Activated CD4-positive, alpha-beta T cell treated with anti-CD3 and anti-CD28 coated beads for 48 hours (primary cell): ENCODE data around the gene JAGN1.
"Not testable (repeated sequence)": the region's sequence is repeated elsewhere in the genome, so short reads cannot be mapped to it uniquely, and the experiment has no call there.

ENCODE experiments used
- DNase-seq: peaks from one replicate; pipeline ENCODE4 v3.0.0-alpha.2; 2020

Gene JAGN1

DNA sequence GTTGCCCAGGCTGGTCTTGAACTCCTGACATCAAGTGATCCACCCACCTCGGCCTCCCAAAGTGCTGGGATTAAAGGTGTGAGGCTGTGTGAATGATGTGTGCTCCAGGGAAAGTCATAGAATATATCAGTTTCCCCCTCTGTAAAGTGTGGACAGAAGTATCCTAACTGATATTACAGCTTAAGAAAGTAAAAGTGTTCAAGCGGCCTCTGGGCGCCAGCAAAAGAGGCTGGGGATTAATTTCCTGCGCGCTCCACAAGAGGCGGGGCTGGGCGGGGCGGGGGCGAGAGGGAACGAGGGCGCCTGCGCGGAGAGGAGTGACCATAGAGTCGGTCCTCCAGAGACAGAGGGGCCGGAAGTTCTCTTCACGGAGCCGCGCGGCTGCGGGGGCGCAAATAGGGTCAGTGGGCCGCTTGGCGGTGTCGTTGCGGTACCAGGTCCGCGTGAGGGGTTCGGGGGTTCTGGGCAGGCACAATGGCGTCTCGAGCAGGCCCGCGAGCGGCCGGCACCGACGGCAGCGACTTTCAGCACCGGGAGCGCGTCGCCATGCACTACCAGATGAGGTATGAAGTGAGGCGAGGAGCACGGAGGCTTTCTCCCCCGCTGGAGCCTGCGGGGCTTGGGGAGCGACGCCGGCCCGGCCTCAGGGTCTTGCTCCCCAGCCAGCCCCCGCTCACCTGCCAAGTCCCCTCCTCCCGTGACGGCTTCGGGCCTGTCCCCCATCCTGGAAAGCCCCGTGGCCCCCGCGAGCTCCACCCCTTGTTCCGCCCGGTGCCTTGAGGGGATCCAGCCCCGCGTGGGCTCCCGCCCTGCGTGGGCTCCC is at the start of gene JAGN1:
JAGN1 (plus strand) TSS at position 362 of the 823 bp plus-strand sequence; CDS start at position 475, 113 bp downstream.
- DNase-seq, result peak; percentile 94

DNA sequence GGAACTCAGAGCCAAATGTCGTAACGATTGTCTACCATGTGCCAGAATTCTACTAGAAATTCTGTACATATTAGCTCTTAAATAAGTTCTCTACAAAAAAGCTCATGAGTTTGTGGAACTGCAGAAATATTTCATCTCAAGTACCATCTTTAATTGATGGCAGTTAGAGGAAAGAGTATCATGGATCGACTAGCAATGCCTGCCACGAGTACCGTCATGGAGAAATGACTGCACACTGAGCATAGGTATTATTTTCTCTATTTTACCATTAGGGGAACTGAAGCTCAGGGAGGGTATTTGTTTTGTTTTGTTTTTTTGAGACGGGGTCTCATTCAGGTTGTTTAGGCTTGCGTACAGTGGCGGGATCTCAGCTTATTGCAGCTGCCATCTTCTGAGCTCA is 49.4 kb upstream of the JAGN1 start:
- no peak for DNase-seq

DNA sequence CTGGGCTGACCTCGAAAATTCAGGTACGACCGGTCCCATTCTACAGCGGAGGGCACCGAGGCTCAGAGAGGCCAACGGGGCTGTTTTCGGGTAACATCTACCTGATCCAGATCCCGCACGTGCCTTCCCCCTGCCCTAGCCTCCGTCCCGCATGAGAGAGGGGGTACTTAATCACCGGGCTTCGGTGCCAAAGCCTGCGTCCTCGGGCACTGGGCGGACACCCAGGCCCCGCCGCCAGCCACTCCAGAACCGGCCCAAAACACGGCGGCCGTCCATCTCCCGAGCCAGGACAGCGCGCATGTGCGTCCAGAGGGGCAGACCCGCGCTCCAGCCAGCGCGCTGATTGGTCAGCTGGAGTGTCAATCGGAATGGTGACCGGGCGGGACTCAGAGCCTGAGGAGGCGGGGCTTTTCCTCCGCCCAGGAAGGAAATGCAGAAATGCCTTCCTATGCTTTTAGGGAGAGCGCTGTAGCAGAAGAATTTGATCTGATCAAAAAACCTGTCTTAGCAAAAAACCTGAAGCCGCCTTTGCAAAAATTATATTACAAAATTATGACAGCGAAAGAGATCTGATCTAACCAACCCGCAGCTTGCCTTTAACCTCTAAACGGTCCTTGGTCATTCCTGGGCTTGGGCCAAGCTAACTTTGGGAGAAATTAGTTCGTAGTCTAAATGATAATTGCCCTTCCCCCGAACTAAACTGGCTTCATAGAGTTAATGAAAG is 46.5 kb upstream of the JAGN1 start, which contains the start of gene RPUSD3:
RPUSD3 (minus strand) TSS at position 294 of the 724 bp plus-strand sequence; CDS start at position 276, 18 bp downstream.
- peak; percentile 97 for DNase-seq

DNA sequence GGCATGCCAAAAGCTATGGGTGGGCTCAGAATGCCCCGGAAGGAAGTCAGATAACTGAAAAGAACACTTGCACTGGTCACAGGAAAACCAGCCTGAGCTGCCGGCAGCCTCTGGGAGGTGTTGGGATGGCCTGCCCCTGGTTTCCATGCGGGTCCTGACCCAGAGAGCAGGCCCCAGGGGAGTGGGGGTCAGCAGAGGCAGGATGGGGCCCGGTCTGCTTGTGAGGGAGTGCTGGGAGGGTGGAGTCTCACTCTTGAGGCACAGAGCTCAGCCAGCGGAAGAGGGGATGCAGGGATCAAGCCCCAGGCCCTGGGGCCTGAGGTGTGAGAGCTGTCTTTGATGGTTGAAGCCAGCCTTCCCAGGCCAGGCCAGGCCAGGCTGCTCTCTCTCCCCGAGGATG is 44.2 kb upstream of the JAGN1 start:
- no peak for DNase-seq

DNA sequence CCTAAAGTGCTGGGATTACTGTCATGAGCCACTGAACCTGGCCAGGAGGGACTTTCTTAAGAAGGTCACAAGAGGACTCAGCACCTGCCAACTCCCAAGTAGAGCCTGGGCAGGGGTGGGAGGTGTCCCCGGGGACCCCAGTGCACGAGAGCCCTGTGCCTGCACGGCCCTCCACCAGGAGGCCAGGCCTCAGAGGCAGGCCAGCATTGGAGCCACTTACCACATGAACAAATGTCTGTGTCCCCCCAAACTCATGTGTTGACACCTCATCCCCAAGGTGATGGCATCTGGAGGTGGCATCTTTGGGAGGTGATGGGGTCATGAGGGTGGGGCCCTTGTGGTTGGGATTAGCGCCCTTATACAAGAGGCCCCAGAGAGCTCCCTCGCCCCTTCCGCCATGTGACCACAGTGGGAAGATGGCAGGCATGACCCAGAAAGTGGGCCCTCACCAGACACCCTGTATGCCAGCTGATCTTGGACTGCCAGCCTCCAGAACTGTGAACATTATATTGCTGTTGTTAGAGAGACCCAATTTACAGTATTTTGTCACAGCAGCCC is 43.4 kb upstream of the JAGN1 start:
- no peak for DNase-seq

DNA sequence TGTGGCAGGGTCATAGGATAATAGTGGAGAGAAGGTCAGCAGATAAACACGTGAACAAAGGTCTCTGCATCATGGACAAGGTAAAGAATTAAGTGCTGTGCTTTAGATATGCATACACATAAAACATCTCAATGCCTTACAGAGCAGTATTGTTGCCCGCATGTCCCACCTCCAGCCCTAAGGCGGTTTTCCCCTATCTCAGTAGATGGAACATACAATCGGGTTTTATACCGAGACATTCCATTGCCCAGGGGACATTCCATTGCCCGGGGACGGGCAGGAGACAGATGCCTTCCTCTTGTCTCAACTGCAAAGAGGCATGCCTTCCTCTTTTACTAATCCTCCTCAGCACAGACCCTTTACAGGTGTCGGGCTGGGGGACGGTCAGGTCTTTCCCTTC is 42.5 kb upstream of the JAGN1 start:
- DNase-seq, result not testable (repeated sequence)

DNA sequence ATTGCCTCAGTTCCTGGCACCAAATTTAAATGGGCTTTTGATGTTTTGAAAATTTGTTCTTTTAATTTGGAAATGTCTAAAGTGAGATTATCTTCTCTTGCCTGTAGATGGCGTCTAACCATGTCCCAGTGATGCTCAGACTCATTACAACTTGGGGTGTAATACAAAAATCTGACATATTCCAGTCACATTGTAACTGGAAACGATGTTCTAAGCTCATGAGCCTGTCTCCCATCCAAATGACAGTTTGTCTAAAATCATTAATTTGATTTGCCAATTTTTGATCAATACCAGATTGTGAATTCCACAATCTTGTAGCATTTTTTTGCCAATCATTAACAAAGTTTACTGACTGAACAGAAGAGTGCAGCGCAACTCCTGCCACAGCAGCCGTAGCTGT is 41.5 kb upstream of the JAGN1 start:
- DNase-seq, result not testable (repeated sequence)

DNA sequence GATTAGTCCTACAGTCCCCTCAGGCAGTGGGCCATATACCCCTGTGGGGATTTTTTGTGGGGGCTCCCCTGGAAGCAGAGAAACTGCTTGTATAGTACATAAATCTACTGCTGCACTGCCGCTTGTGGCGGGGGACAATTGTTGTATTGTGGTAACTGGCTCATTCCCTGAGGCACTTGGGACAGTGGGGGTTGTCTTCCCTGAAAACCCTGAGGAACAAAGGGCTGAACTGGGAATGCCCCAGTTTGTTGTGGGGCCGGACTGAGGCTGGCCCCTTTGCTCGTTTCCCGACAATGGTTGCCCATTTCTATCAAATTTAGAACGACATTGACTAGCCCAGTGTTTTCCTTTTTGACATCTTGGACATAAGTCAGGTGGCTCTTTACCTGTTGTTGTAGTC is 39.0 kb upstream of the JAGN1 start:
- not testable (repeated sequence) for DNase-seq

DNA sequence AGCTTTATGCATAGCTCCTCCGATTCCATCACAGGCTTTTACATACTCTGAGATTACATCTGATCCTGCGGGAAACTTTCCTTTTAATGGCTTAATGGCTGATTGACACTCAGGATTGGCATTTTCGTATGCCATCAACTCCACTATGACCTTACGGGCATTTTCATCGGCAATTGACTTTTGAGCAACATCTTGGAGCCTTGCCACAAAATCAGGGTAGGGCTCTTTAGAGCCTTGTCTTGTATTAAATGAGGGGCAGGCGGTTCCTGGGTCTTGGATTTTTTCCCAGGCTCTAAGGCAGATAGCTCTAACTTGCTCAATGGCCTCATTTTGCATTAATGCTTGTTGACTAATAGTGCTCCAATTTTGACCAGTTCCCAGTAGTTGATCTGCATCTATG is 38.5 kb upstream of the JAGN1 start:
- DNase-seq, result not testable (repeated sequence)

DNA sequence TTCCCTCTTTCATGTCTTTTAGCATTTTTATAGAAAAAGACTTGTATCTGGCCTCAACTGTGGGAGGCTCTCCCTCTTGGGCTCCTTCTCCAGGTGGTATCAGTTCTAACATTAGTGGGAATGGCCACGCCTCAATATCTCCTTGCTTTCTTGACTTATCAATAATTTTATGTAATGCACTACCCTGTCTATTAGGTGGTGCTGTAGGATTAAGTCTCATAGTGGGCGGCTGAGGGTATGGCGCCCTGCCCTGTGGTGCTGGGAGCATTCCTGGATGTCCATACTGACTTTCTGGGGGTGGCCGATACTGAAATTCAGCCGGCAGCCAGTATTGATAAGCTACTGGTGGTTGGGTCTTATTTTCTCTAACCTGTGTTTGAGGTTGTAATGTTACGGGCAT is 37.9 kb upstream of the JAGN1 start:
- DNase-seq, result no peak

DNA sequence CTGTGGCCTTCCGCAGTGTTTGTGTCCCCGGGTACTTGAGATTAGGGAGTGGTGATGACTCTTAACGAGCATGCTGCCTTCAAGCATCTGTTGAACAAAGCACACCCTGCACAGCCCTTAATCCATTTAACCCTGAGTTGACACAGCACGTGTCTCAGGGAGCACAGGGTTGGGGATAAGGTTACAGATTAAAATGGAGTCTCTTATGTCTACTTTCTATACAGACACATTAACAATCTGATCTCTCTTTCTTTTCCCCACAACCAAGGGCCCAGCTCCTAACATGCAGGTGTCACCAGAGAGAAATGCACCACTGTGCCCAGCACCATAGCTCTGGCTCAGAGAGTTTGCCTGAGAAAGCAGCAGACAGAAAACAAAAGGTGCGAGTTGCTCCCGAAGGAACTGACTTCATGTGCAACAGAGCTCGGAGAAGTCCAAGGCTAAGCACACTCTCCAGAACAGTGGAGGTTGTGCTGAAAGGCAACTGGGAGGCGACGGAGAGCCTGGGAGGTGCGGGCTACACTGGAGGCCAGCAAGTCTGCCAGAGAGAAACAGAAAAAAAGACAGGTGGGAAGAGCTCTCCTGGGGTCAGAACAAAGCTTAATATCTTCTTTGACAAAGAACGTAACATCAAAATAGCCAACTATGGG is 36.0 kb upstream of the JAGN1 start:
- not testable (repeated sequence) for DNase-seq

DNA sequence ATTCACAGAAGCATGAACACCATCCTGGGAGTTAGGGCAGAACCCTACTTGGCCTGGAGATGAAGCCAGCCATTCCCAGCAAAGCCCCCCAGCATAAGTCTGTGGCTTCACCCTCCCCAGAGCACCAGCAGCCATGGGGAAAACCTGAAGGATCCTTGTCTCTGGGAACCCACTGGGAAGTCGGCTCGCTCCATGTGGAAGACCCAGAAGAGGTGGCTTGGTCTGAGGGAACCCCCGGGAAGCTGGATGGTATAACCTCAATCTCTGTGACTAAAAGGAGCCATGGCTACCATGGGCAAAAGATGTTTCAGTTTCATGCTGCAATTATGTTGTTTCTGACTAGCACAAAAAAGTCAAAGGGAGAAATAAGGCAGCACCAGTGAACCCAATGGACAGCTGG is 34.8 kb upstream of the JAGN1 start:
- no peak for DNase-seq

DNA sequence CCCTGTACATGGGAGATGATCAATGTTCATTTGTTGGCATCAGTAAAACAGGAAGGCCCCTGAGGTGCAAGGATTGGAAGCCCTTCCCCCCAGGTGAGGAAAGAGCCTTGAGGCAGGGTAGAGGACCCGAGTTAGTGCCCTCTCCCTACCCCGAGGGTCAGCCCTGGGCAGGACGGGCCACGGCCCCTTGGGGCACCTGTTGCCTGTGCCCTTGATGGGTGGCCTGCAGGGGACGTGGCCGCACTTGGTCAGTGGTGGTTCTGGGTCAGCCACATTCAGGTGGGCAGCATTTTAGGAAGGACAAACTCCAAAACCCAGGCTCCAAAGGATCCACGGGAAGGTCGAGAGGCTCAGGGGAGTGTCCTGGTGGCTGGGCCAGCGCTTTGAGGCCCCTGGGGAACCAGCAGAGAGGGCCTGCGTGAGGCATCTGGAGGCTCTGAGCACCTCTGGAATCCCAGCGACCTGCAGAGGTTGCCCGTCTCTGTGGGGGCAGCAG is 30.8 kb upstream of the JAGN1 start:
- DNase-seq, result no peak

DNA sequence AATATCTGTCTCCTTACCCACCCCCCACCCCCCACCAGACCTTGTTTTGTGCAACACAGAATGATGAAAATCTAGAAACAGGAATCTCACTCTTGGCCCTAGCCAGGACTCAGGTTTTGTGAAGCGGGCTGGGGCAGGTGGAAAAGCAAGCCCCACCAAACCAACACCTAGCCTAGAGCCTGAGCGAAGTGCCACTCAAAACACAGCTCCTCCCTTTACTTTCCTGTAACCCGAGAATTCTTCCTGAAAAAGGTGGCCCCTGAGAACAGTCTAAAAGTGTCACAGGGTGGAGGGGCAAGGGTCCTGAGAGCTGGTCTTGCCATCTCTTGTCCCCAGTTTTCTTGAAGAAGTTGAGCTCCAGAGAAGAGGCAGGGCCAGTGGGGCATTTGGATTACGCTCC is 29.2 kb upstream of the JAGN1 start:
- no peak for DNase-seq

DNA sequence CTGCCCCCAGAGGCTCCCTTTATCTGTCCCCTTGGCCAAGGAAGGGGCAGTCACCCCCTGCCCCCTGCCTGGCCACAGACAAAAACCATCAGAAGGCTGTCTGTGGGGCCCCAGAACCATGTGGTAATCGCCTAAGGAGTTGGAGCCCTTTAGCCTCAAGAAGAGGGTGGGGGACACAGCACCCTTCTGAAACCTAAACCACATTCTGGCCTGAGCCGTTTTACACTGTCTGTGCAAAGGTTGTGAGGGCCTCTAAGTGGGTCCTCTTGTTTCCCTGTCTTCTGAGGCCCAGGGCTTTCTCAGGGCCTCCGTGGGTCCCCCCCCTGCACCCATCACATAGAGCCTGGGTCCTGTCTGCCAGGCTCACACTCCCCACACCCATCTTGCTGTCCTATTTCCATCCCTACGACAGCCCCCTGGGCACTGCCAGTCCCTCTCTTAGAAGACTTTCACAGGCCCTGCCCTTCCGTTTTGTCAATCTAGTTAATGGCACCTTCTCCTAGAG is 28.7 kb upstream of the JAGN1 start:
- no peak for DNase-seq

DNA sequence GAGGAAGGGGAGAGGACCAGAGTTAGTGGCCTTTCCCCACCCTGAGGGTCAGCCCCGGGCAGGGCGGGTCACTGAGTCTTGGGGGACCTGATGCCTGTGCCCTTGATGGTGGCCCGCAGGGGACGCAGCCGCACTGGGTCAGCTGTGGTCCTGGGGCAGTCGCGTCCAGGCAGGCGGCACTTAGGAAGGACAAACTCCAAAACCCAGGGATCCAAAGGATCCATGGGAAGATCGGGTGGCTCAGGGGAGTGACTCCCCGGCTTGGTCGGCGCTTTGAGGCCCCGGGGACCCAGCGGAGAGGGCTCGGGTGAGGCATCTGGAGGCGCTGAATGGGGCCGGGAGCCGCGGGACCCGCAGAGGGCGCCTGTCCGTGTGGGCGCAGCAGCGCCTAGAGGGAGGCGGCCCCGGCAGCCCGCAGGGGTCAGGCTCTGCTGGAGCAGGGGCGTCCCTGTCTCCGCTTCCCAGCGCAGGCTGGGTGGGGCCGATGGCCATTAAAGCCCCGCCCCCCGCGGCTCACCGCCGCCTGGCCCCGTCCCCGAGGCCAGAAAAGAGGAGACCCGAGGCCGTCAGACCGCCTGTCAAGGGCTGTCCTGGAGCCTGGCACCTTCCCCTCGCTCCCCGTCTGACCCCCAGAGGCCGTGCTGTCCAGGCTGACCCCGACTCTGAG is 27.9 kb upstream of the JAGN1 start:
- DNase-seq, result peak; percentile 43

DNA sequence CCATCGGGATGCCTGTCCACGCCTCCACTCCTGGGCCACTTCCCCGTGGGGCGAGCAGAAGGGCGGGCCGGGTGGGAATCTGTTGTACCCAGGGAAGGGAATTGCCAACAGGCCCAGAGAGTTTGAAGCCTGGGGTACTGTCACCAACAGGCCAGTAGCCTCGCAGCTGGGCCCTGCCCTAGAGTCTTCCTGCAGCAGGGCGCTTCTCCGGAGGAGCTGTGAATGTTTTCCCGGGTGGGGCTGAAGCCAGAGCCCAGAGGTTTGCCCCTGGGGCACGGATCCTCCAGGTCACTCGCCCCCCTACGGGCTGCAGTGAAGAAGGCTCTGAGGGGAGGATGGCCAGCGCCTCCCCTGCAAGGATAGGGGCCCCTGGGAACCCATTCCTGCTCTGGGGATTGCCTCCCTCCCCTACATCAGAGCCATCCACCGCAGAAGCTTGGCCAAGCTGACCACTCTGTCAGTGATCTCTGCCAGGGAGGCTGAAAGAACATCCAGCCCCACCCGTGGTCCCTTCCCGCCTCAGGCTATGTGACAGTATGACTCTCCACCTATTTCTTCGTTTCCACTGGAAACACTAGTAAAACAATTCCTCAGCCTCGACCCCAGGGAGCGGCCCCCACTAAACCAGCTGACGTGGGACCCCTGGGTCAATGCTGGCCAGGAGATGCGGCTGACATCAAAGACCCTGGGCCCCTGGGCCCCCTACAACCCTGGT is 27.2 kb upstream of the JAGN1 start:
- DNase-seq, result no peak

DNA sequence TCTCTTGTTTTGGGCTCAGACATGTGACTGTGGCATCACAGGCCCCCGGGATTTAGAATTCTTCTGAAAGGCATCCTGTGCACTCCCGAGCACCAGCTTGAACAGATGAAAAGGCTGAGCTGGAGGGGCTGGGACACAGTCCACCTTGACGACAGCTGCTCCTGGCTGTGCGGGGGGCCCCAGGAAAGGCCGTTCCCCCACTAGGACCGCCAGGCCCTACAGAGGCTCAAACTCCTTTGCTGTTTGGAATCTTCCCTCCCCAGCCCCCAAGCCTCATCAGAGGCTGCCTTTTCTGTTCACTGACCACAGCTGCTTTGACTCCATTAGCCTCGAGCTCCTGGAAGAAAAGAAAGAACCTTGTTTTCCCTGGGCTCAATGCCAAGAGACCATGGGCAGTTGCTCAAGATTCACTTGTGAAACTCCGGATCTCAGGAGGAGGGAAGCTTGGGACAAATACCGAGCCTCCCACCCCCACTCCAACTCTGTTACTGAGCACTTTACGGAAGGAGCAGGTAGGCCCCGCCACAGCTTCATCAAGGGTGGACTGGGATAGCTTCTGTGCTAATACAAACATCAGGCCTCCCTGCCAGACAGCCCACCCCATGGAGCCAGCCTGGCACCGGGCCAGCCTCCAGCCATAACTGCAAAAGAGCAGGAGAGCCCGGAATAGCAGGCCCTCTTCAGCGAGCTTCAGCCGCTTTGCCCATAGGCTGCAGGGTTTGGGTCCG is 26.0 kb upstream of the JAGN1 start:
- DNase-seq, result no peak

DNA sequence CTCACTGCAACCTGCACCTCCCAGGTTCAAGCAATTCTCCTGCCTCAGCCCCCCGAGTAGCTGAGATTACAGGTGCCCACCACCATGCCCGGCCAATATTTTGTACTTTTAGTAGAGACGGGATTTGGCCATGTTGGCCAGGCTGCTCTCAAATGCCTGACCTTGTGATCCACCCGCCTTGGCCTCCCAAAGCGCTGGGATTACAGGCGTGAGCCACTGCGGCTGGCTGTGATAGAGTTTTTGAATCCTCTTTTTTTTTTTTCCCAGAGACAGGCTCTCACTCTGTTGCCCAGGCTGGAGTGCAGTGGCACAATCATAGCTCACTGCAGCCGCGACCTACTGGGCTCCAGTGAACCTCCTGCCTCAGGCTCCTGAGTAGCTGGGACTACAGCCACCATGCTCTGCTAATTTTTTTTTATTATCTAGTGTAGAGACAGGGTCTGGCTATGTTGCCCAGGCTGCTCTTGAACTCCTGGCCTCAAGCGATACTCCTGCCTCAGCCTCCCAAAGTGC is 25.2 kb upstream of the JAGN1 start:
- not testable (repeated sequence) for DNase-seq

DNA sequence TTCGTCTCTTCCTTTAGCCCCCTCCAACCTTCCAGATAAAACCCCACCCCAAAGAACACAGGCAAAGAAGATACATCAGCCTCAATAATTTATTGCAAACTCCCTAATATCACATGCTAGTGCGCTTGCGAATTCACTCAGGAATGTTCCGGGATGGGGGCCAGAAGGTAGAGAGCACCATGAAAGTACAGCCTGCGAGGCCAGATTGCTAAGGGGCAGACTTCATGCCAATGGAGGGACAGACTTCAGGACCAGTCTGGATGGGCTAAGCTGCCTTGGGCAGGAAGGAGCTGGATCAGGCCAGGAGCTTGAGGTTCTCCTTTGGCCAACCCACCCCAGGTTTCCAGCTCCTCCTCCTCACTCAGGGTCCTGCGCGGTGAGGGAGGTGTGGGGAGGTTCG is 23.8 kb upstream of the JAGN1 start:
- no peak for DNase-seq

DNA sequence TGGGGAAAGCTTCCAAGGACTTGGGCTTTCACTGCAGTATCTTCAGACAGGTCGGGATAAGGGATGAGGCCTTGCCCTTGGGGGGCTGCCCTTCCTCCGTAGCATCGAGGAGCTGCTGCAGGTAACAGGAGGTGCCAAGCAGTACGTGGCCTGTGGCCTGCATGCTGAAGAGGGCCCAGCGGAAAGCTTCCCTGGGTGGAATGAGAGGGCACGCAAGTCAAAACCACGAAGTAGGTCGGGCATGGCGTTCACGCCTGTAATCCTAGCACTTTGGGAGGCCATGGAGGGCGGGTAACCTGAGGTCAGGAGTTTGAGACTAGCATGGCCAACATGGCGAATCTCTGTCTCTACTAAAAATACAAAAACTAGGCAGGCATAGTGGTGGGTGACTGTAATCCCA is 23.3 kb upstream of the JAGN1 start:
- no peak for DNase-seq
